Neuronal stem cell (in vitro differentiated cells): ENCODE results near the gene AATK. TPM values are rescaled to one million over a fixed set of nuclear protein-coding genes. Genes with fewer than 3 reads are reported as not detected.
A peak's percentile ranks its signal among the peaks of the same experiment; 100 is the strongest.

Source experiments
- DNase-seq: peaks from one replicate; pipeline ENCODE4 v3.0.0-alpha.2; 2013; ENCODE audit warnings: low spot score
- H2AFZ ChIP-seq: one replicate; pipeline ENCODE4 v1.6.1; 2013; ENCODE audit warnings: mild to moderate bottlenecking, low read length, inconsistent platforms
- H2AK5ac ChIP-seq: 2 replicates; pipeline ENCODE4 v1.6.1; 2013; ENCODE audit warnings: low read depth, mild to moderate bottlenecking, inconsistent platforms, low read length, moderate library complexity, mixed read lengths
- H2BK120ac ChIP-seq: 2 replicates; pipeline ENCODE4 v1.6.1; 2013; ENCODE audit warnings: low read depth, mild to moderate bottlenecking, inconsistent platforms, low read length, moderate library complexity, mixed read lengths
- H2BK12ac ChIP-seq: one replicate; pipeline ENCODE4 v1.6.1; 2013; ENCODE audit warnings: low read length, inconsistent platforms
- H2BK15ac ChIP-seq: 2 replicates; pipeline ENCODE4 v1.6.1; 2013; ENCODE audit warnings: mild to moderate bottlenecking, low read length, inconsistent platforms, mixed read lengths
- H2BK5ac ChIP-seq: one replicate; pipeline ENCODE4 v1.6.1; 2013; ENCODE audit warnings: inconsistent platforms, mild to moderate bottlenecking, low read length, moderate library complexity
- H3K14ac ChIP-seq: one replicate; pipeline ENCODE4 v1.6.1; 2013; ENCODE audit warnings: low read length, inconsistent platforms
- H3K18ac ChIP-seq: 2 replicates; pipeline ENCODE4 v1.6.1; 2013; ENCODE audit warnings: low read length, inconsistent platforms
- H3K23ac ChIP-seq: 2 replicates; pipeline ENCODE4 v1.6.1; 2013; ENCODE audit warnings: low read depth, mild to moderate bottlenecking, mixed read lengths, low read length, inconsistent platforms; ENCODE audit not compliant: poor library complexity
- H3K27ac ChIP-seq: replicated peaks from 3 replicates; pipeline ENCODE4 v1.5.1; 2013; ENCODE audit warnings: low read length, inconsistent platforms
- H3K27me3 ChIP-seq, 3 experiments: 2 replicates each; pipeline ENCODE4 v1.6.1; 2013; ENCODE audit warnings: low read length in 3 of 3, mild to moderate bottlenecking in 2 of 3, inconsistent platforms in 1 of 3, low read depth in 1 of 3, mixed read lengths in 1 of 3, moderate library complexity in 1 of 3; ENCODE audit not compliant: control insufficient read depth in 3 of 3, insufficient read depth in 3 of 3
- H3K36me3 ChIP-seq, 2 donors: replicated peaks in 1 of 2; 2 replicates each; pipeline ENCODE4 v1.6.1; 2013; ENCODE audit warnings: low read length in 2 of 2; ENCODE audit not compliant: control insufficient read depth in 2 of 2, insufficient read depth in 2 of 2
- H3K4ac ChIP-seq: 2 replicates; pipeline ENCODE4 v1.6.1; 2013; ENCODE audit warnings: inconsistent platforms, mild to moderate bottlenecking, low read length, moderate library complexity
- H3K4me1 ChIP-seq, 2 donors: 1 replicate in 1 of 2; 2 replicates in 1 of 2; pipeline ENCODE4 v1.6.1; 2013; ENCODE audit warnings: low read length in 2 of 2, low read depth in 1 of 2; ENCODE audit not compliant: control insufficient read depth in 2 of 2, insufficient read depth in 1 of 2
- H3K4me2 ChIP-seq: one replicate; pipeline ENCODE4 v1.6.1; 2013; ENCODE audit warnings: mild to moderate bottlenecking, low read length, inconsistent platforms; ENCODE audit not compliant: insufficient read depth, poor library complexity, severe bottlenecking
- H3K4me3 ChIP-seq, 2 donors: 2 replicates each; pipeline ENCODE4 v1.5.1; 2013; ENCODE audit warnings: low read length in 2 of 2, mild to moderate bottlenecking in 2 of 2, inconsistent platforms in 1 of 2, moderate library complexity in 1 of 2
- H3K79me1 ChIP-seq: one replicate; pipeline ENCODE4 v1.6.1; 2013; ENCODE audit warnings: low read depth, mild to moderate bottlenecking, inconsistent platforms, low read length, moderate library complexity
- H3K9ac ChIP-seq: one replicate; pipeline ENCODE4 v1.6.1; 2013; ENCODE audit warnings: mild to moderate bottlenecking, low read depth, low read length, inconsistent platforms; ENCODE audit not compliant: poor library complexity
- H3K9me3 ChIP-seq, 2 donors: replicated peaks in 1 of 2; 2 replicates each; pipeline versions ENCODE3 to v1.6.1; 2013; ENCODE audit warnings: low read length in 2 of 2, mild to moderate bottlenecking in 2 of 2, inconsistent platforms in 1 of 2, low read depth in 1 of 2, mixed read lengths in 1 of 2, moderate library complexity in 1 of 2; ENCODE audit not compliant: control insufficient read depth in 2 of 2, insufficient read depth in 1 of 2
- H4K8ac ChIP-seq: one replicate; pipeline ENCODE4 v1.6.1; 2013; ENCODE audit warnings: low read depth, mild to moderate bottlenecking, inconsistent platforms, low read length, moderate library complexity
- H4K91ac ChIP-seq: one replicate; pipeline ENCODE4 v1.6.1; 2013; ENCODE audit warnings: low read length, low read depth, mild to moderate bottlenecking, inconsistent platforms; ENCODE audit not compliant: poor library complexity
- WGBS, 2 donors: extraction: QIAGEN DNeasy Blood & Tissue Kit; methylation state at CpG; one replicate each; pipeline ENCODE4 v1.1.7; 2013; ENCODE audit warnings: missing lambda C conversion rate in 2 of 2, mixed read lengths in 1 of 2; ENCODE audit not compliant: insufficient read length in 2 of 2, insufficient replicate concordance in 1 of 2; ENCODE audit errors: extremely low coverage in 2 of 2; 5-methylcytosine and 5-hydroxymethylcytosine counted together
- small RNA-seq: library from polyadenylated mRNA; stranded (forward); fragments of <200 nt; extraction: miRNeasy Mini kit (QIAGEN cat#:217004); gene quantifications from one replicate; pipeline ENCODE3, GENCODE V24; 2013; ENCODE audit not compliant: insufficient read depth

AATK gene

DNA sequence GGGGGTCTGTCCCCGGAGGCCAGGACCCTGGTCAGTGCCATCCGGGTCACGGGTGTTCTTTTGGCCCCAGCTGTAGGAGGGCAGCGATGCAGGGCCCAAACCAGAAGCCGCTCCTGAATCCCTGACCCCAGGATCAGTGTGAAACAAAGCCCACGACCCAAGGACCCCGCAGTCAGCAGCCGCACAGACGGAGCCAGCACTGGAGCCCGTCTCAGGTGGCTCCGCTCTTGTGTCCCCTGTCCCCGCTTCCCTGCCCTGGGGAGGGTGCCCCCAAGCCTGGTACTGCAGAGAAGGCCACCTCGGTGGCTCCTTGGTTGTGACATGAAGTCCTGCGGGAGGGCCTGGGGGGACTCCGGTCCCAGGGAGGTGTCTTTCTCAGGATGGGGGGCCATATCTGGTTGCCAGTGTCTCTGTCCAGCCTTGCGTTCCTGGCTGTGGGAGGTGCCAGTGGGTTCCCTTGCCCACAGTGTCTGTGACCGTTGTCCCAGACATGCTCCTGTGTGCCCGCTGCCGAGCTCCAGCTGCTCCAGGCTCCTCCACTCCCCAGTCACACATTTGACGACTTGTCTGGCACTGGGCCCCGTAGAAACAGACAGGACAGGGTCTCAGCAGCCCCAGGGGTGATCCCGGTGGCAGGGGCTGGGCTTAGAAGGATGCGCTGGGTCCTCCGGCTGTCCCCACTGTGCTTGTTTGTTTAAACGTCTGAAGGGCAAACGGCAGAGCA is 97.4 kb downstream of the AATK start:
- H2BK5ac ChIP-seq = no peak overlapping the region
- H3K36me3 ChIP-seq = peaks cover 0 to 34% of the 10 kb centered on the region in 2 donors
- no CpG with 5 or more reads among the region's 26 CpGs for WGBS, 2 donors
- H3K14ac ChIP-seq = no peak overlapping the region
- H3K9me3 ChIP-seq = no peaks in the 10 kb centered on the region
- H2BK15ac ChIP-seq = no peak overlapping the region
- H3K4me3 ChIP-seq = no peak overlapping the region
- no peak overlapping the region for H3K23ac ChIP-seq
- no peaks in the 10 kb centered on the region for H3K27me3 ChIP-seq
- H3K27ac ChIP-seq = no peak overlapping the region
- no peak overlapping the region for H3K18ac ChIP-seq
- no peak for DNase-seq
- no peak overlapping the region for H4K91ac ChIP-seq
- no peak overlapping the region for H4K8ac ChIP-seq
- H3K4me1 ChIP-seq = peaks cover 23 to 28% of the 10 kb centered on the region in 2 donors
- H3K9ac ChIP-seq = peak overlapping the region; percentile 57
- H2AK5ac ChIP-seq = peak overlapping the region; percentile 27
- no peak overlapping the region for H2BK12ac ChIP-seq
- H3K4ac ChIP-seq = no peak overlapping the region
- no peak overlapping the region for H3K4me2 ChIP-seq
- H2BK120ac ChIP-seq = no peak overlapping the region
- peaks cover 5% of the 10 kb centered on the region for H3K79me1 ChIP-seq
- H2AFZ ChIP-seq = no peak overlapping the region

DNA sequence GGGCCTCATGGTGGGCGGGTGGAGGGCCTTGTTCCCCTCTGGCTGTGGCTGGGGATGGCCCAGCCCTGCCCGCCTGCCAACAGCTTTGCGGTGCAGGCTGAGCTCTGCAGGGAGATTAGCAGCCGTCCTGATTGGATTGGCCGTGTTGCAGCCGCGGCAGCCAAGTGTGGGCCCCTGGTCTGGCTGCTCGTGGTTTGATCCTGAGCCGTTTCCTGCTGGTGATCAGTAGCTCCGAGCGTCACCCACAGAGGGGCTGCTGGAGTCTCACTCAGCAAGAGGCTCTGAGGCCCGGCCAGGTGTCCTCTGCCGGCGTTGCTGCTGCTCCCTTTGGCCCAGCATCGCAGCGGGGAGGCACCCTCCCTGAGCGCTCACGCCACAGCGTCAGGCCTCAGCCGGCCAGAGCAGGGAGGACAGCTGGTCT is 98.6 kb downstream of the AATK start:
- Histone ChIP-seq H3K18ac (peak overlapping the region; percentile 87), H3K27ac (no peak overlapping the region), H3K4me1 (peaks cover 19 to 30% of the 10 kb centered on the region in 2 donors), H4K91ac (no peak overlapping the region), H3K4me2 (no peak overlapping the region), H2BK15ac (no peak overlapping the region), H4K8ac (peak overlapping the region; percentile 87), H2AK5ac (peak overlapping the region; percentile 85), H2BK120ac (no peak overlapping the region), H3K14ac (no peak overlapping the region), H3K36me3 (peaks cover 3 to 44% of the 10 kb centered on the region in 2 donors), H3K4me3 (no peak overlapping the region), H2AFZ (no peak overlapping the region), H2BK5ac (peak overlapping the region; percentile 54), H3K9ac (peak overlapping the region; percentile 74), H3K23ac (peak overlapping the region; percentile 86), H3K27me3 (no peaks in the 10 kb centered on the region), H3K79me1 (peaks cover 5% of the 10 kb centered on the region), H3K9me3 (no peaks in the 10 kb centered on the region), H3K4ac (peak overlapping the region; percentile 57), H2BK12ac (peak overlapping the region; percentile 43)
- no peak for DNase-seq
- WGBS, 2 donors = no CpG with 5 or more reads among the region's 20 CpGs

Small RNAs within 50 kb of the gene (small RNA-seq; reads per million reads assigned to genes)
- 5.9 reads per million, percentile 30 among the genes with 10 or more reads in this experiment for gene MIR1250
- 114 reads per million, percentile 96 among the genes with 10 or more reads in this experiment for gene MIR3065
- not detected for gene MIR657
